Choroid plexus epithelial cell (primary cell): ENCODE results near the gene ZFAND2A.
A peak's percentile ranks its signal among the peaks of the same experiment; 100 is the strongest.
"Not testable (repeated sequence)": the region's sequence is repeated elsewhere in the genome, so short reads cannot be mapped to it uniquely, and the experiment has no call there.

Experiments used
- DNase-seq: peaks from one replicate; pipeline ENCODE4 v3.0.0-alpha.2; 2010; ENCODE audit warnings: low read depth
- H3K4me3 ChIP-seq: 2 replicates; pipeline ENCODE4 v1.5.1; 2011; ENCODE audit warnings: low read depth, mild to moderate bottlenecking, control low read depth, low read length, moderate library complexity
- TF ChIP-seq, protein P1 (sequence below): conservative IDR thresholded peaks from 2 replicates; pipeline ENCODE4 v1.5.1; 2011; ENCODE audit warnings: low read depth, mild to moderate bottlenecking, control low read depth, inconsistent platforms, low read length, moderate library complexity

Gene ZFAND2A

GRCh38 chr7:1168422-1168821 is 8.4 kb upstream of the ZFAND2A start:
- no peak for DNase-seq
- H3K4me3 ChIP-seq, result no peak overlapping the region
- TF ChIP-seq, protein P1, sequence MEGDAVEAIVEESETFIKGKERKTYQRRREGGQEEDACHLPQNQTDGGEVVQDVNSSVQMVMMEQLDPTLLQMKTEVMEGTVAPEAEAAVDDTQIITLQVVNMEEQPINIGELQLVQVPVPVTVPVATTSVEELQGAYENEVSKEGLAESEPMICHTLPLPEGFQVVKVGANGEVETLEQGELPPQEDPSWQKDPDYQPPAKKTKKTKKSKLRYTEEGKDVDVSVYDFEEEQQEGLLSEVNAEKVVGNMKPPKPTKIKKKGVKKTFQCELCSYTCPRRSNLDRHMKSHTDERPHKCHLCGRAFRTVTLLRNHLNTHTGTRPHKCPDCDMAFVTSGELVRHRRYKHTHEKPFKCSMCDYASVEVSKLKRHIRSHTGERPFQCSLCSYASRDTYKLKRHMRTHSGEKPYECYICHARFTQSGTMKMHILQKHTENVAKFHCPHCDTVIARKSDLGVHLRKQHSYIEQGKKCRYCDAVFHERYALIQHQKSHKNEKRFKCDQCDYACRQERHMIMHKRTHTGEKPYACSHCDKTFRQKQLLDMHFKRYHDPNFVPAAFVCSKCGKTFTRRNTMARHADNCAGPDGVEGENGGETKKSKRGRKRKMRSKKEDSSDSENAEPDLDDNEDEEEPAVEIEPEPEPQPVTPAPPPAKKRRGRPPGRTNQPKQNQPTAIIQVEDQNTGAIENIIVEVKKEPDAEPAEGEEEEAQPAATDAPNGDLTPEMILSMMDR, result no peak

GRCh38 chr7:1164436-1164835 is 4.4 kb upstream of the ZFAND2A start:
- H3K4me3 ChIP-seq, result no peak overlapping the region
- no peak for DNase-seq
- TF ChIP-seq, protein P1, result no peak

DNA sequence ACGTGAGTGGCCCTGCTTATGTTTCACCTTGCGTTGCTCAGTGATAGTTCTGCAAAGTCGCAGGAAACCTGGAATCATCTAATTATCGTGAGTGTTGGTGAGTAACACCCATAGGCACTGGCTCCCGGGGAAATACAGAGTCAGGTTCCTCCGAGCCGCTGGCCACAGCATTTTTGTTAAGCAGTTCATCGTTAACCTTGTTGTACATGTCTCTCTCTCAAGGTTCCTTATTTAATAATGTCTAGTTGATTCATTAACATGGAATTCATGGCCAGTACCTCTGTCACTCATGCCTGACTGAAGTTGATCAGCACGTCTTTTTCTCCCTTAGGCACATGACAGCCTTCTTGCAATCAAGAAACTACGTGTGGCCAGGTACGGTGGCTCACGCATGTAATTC is 3.1 kb upstream of the ZFAND2A start:
- DNase-seq, result no peak
- TF ChIP-seq, protein P1, result no peak
- no peak overlapping the region for H3K4me3 ChIP-seq

GRCh38 chr7:1160670-1161021 is 650 bp upstream of the ZFAND2A start:
- TF ChIP-seq, protein P1, result no peak
- no peak for DNase-seq
- peak overlapping the region; percentile 77 for H3K4me3 ChIP-seq

DNA sequence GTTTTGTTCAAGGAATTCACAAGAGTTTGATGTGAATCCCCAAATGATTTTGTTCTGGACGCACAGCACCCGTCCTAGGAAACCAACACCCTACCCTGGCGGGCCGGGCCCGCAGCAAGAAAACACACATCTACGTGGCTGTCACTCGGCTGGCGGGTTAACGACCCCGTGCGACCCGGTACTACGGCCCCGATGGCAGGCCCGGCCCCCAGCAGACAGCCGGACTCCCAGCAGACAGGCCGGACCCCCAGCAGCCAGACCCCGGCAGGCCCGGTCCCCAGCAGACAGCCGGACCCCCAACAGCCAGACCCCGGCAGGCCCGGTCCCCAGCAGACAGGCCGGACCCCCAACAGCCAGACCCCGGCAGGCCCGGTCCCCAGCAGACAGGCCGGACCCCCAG is 765 bp downstream of the ZFAND2A start:
- not testable (repeated sequence) for DNase-seq
- peak overlapping the region; percentile 97 for H3K4me3 ChIP-seq

GRCh38 chr7:1158203-1159126 is 1.5 kb downstream of the ZFAND2A start:
- TF ChIP-seq, protein P1, result no peak
- DNase-seq, result no peak
- H3K4me3 ChIP-seq, result peak overlapping the region; percentile 97

DNA sequence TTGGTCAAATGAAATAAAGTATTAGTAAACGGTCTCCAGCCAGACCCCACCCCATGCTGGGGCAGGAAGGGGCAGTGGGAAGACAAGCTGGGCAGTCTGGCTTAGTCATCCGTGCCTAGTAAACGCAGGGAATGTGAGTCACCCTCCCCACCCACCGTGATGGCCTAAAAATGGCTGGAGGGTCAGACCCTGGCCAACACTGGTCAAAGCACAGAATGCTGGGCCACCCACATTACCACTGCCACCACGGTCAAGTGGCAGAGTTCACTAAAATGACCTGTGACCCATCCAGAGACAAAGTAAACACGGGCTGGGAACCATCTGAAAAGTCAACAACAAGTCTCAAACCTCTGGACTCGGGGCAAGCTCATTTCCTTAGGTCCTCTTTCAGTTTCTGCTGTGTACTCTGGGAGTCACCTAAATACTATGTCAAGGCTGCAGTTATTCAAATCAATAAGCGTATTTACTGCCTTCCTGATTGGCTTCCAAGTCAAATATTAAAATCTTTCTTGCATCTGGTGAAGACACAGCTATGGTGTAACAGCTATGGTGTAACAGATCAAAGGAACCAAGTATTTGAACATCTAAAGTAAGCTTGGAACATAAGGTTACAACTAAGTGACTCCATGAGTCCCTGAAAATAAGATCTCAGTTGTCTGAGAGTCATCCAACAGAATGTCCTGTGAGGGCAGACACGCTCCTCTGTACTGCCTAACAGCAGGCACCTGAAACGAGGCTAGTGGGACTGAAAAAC is 3.0 kb downstream of the ZFAND2A start:
- TF ChIP-seq, protein P1, result no peak
- H3K4me3 ChIP-seq, result no peak overlapping the region
- DNase-seq, result peak; percentile 69

DNA sequence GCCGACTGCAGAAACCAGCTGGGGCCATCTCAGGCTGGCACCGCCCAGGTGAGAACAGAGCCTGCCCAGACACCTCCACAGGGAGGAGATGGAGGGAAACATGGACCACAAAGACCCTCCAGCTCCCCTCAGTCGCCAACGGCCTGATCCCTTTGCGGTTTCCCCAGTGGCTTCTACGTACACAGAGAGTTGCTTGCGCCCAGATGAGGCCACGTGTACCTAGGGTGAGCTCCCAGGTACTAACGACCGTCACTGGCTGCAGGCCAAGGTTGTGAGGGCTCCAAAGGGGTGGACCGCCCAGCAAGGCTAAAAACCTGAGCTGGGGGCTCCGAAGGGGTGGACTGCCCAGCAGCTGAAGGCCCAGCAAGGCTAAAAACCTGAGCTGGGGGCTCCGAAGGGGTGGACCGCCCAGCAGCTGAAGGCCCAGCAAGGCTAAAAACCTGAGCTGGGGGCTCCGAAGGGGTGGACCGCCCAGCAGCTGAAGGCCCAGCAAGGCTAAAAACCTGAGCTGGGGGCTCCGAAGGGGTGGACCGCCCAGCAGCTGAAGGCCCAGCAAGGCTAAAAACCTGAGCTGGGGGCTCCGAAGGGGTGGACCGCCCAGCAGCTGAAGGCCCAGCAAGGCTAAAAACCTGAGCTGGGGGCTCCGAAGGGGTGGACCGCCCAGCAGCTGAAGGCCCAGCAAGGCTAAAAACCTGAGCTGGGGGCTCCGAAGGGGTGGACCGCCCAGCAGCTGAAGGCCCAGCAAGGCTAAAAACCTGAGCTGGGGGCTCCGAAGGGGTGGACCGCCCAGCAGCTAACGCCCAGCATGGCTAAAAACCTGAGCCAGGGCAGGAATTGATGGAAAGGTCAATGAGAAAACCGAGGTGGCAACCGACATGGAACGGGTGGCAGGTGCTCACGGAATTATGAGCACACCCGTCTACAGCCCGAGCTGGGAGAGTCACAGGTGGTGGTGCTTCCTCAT is 3.9 kb downstream of the ZFAND2A start:
- H3K4me3 ChIP-seq, DNase-seq: not testable (repeated sequence)
